GM21360 (cell line): ENCODE data around the gene ART1.
A peak's percentile ranks its signal among the peaks of the same experiment; 100 is the strongest.
"Not testable (repeated sequence)": the region's sequence is repeated elsewhere in the genome, so short reads cannot be mapped to it uniquely, and the experiment has no call there.

Experiments used
- ATAC-seq: cut with Tn5 transposase; IDR thresholded peaks from one replicate; pipeline ENCODE4 v1.9.1; 2021; ENCODE audit warnings: mild to moderate bottlenecking, moderate library complexity; ENCODE audit not compliant: unreplicated experiment

Gene ART1

GRCh38 chr11:3644817-3645235 lies at the start of gene ART1:
ART1 (plus strand) TSS chr11:3645128; CDS start chr11:3659214, 14,086 bp downstream.
- ATAC-seq = no peak

- not testable (repeated sequence) for ATAC-seq
Observed at GRCh38 chr11:3597743-3598142, 47.2 kb upstream of the ART1 start.

- not testable (repeated sequence) for ATAC-seq
Observed at GRCh38 chr11:3600201-3600600, 44.7 kb upstream of the ART1 start.

GRCh38 chr11:3604167-3604566 lies 40.8 kb upstream of the ART1 start:
- ATAC-seq = no peak

GRCh38 chr11:3605283-3605662 lies 39.7 kb upstream of the ART1 start:
- ATAC-seq = no peak

- no peak for ATAC-seq
Observed at GRCh38 chr11:3605771-3606203, 39.1 kb upstream of the ART1 start.

GRCh38 chr11:3609416-3610265 lies 35.3 kb upstream of the ART1 start:
- ATAC-seq = no peak

GRCh38 chr11:3610846-3611245 lies 34.1 kb upstream of the ART1 start:
- ATAC-seq = no peak

GRCh38 chr11:3611976-3612678 lies 32.8 kb upstream of the ART1 start:
- no peak for ATAC-seq

GRCh38 chr11:3613998-3614741 lies 30.8 kb upstream of the ART1 start:
- no peak for ATAC-seq

- ATAC-seq = peak; percentile 65
Observed at GRCh38 chr11:3614742-3615171, 30.2 kb upstream of the ART1 start.

- ATAC-seq = no peak
Observed at GRCh38 chr11:3615998-3616397, 28.9 kb upstream of the ART1 start.

GRCh38 chr11:3616721-3617460 lies 28.0 kb upstream of the ART1 start:
- ATAC-seq = no peak

- no peak for ATAC-seq
Observed at GRCh38 chr11:3617990-3618389, 26.9 kb upstream of the ART1 start.

- no peak for ATAC-seq
Observed at GRCh38 chr11:3622521-3622920, 22.4 kb upstream of the ART1 start.

GRCh38 chr11:3623121-3623520 lies 21.8 kb upstream of the ART1 start:
- no peak for ATAC-seq

- ATAC-seq = no peak
Observed at GRCh38 chr11:3623767-3624458, 21.0 kb upstream of the ART1 start.

- no peak for ATAC-seq
Observed at GRCh38 chr11:3626250-3626960, 18.5 kb upstream of the ART1 start.

GRCh38 chr11:3627291-3627690 lies 17.6 kb upstream of the ART1 start:
- ATAC-seq = no peak
